K562 treated with DMSO at 1 percent for 48 hours (cell line): ENCODE results near the gene TSPAN33. TPM values are rescaled to one million over a fixed set of nuclear protein-coding genes. Genes with fewer than 3 reads are reported as not detected.

Source experiments
- total RNA-seq: library from RNA; unstranded; fragments of 300-600 nt; gene quantifications from 2 replicates; pipeline ENCODE4 v1.2.3, GENCODE V29; 2022; ENCODE audit warnings: low replicate concordance; ENCODE audit errors: extremely low read depth

TSPAN33 gene, protein sequence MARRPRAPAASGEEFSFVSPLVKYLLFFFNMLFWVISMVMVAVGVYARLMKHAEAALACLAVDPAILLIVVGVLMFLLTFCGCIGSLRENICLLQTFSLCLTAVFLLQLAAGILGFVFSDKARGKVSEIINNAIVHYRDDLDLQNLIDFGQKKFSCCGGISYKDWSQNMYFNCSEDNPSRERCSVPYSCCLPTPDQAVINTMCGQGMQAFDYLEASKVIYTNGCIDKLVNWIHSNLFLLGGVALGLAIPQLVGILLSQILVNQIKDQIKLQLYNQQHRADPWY
- not detected in 2 replicates for total RNA-seq

DNA sequence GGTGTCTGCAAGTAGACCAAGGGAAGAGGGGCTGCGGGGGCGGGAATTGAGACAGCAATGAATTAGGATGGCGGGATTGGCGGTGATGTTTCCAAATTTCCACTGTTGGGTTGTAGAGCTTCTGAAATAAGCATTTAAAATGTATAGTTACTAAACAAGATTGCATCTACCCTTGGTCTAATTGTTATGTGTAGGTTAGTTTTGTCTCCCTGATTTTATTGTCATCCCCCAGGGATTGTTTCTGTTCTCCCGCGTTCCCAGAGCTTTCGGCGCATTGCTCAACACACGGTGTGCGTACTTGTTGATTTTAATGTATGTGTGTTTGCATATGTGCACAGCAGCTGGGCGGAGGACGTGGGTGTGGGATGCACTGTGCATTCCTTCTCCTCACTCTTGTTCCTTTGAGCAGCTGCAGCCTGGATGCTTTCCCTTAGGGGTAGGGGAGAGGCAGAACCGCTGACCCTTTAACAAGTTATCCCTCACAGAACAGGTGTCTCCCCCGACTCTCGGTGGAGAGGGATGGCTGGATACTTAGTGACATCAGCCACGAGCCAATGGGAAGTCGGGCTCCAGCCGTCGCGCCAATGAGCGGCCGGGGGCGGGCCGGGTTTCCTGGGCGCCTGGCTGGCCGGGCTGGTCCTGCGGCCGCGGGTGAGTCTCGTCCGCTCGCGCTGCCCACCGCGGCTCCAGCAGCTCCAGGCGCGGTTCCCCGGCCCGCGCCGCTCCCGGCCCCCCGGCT lies at the start of gene TSPAN33:
TSS of gene TSPAN33 (plus strand) at position 613 of the 739 bp plus-strand sequence. CDS start 274 bp downstream, outside the sequence.

GRCh38 chr7:129188372-129188891 lies 43.9 kb downstream of the TSPAN33 start, which contains the start of gene SMO:
SMO (plus strand) TSS chr7:129188633; CDS start chr7:129189152, 519 bp downstream.

Other genes starting within 250 kb of the TSPAN33 start
- gene KCP, start 234.0 kb upstream of the TSPAN33 start, total RNA-seq: not detected in 2 replicates
- gene IRF5, start 206.8 kb upstream of the TSPAN33 start, total RNA-seq: not detected in 2 replicates
- 86.9 TPM in 1 of 2 replicates, not detected in the other for gene TNPO3, start 89.6 kb upstream of the TSPAN33 start, total RNA-seq
- not detected in 2 replicates for gene SMO, start 43.9 kb downstream of the TSPAN33 start, total RNA-seq
- gene AHCYL2, start 80.3 kb downstream of the TSPAN33 start, total RNA-seq: not detected in 2 replicates